NCI-H1105 (cell line): ENCODE data around the gene TUBB8B.
"Not testable (repeated sequence)": the region's sequence is repeated elsewhere in the genome, so short reads cannot be mapped to it uniquely, and the experiment has no call there.

Experiments
- DNase-seq: peaks from one replicate; lab custom pipeline; 2025; lab: John Stamatoyannopoulos, UW

The TUBB8B gene

GRCh38 chr18:12773-13172 is 36.6 kb downstream of the TUBB8B start:
- DNase-seq, result not testable (repeated sequence)

- not testable (repeated sequence) for DNase-seq
Observed at GRCh38 chr18:11383-12274, 37.8 kb downstream of the TUBB8B start.

GRCh38 chr18:10624-11184 is 38.7 kb downstream of the TUBB8B start:
- DNase-seq, result not testable (repeated sequence)

- DNase-seq, result not testable (repeated sequence)
Observed at GRCh38 chr18:9937-10336, 39.5 kb downstream of the TUBB8B start.
